ENCODE measurements around the gene RPS5.
"Not testable (repeated sequence)": the region's sequence is repeated elsewhere in the genome, so short reads cannot be mapped to it uniquely, and the experiment has no call there.

RPS5 gene

GRCh38 chr19:58356766-58357480 lies 30.1 kb upstream of the RPS5 start:
- no peak for DNase-seq

GRCh38 chr19:58357481-58358145 lies 29.5 kb upstream of the RPS5 start:
- no peak for DNase-seq

- DNase-seq = no peak
Observed at GRCh38 chr19:58361900-58362271, 25.2 kb upstream of the RPS5 start.

- DNase-seq = peak; percentile 98
Observed at GRCh38 chr19:58362272-58362994, 24.6 kb upstream of the RPS5 start, which contains the start of gene ZNF497. Gene ZNF497, minus strand, starts transcription at chr19:58362751. Its CDS starts 5,116 bp downstream, at chr19:58357635.

- DNase-seq = no peak
Observed at GRCh38 chr19:58364146-58364545, 22.9 kb upstream of the RPS5 start.

- DNase-seq = no peak
Observed at GRCh38 chr19:58366585-58367430, 20.3 kb upstream of the RPS5 start.

GRCh38 chr19:58367698-58368454 lies 19.2 kb upstream of the RPS5 start:
- no peak for DNase-seq

- DNase-seq = no peak
Observed at GRCh38 chr19:58368561-58369360, 18.3 kb upstream of the RPS5 start.

- no peak for DNase-seq
Observed at GRCh38 chr19:58372311-58373133, 14.5 kb upstream of the RPS5 start.

GRCh38 chr19:58374200-58374599 lies 12.9 kb upstream of the RPS5 start:
- DNase-seq = no peak

- not testable (repeated sequence) for DNase-seq
Observed at GRCh38 chr19:58376724-58377123, 10.3 kb upstream of the RPS5 start.

- no peak for DNase-seq
Observed at GRCh38 chr19:58379246-58379645, 7.8 kb upstream of the RPS5 start.

GRCh38 chr19:58380037-58380661 lies 6.9 kb upstream of the RPS5 start:
- no peak for DNase-seq

- DNase-seq = peak; percentile 100
Observed at GRCh38 chr19:58380662-58381459, 6.2 kb upstream of the RPS5 start, which contains the start of gene ZNF837. Gene ZNF837, minus strand, starts transcription at chr19:58381030. Its CDS starts 11,698 bp downstream, at chr19:58369332.

GRCh38 chr19:58381460-58382212 lies 5.4 kb upstream of the RPS5 start:
- no peak for DNase-seq

GRCh38 chr19:58382997-58383603 lies 4.0 kb upstream of the RPS5 start:
- no peak for DNase-seq

GRCh38 chr19:58385313-58385890 lies 1.7 kb upstream of the RPS5 start:
- no peak for DNase-seq
